HUDEP-2 (cell line): ENCODE data around the gene PHF21B.

ENCODE experiments used
- DNase-seq, 76 experiments: peaks; one replicate each; lab custom pipeline; 2025; ENCODE audit not compliant: unreplicated experiment in 76 of 76; lab: John Stamatoyannopoulos, UW

Gene PHF21B

GRCh38 chr22:44848791-44849420, 160.9 kb downstream of the PHF21B start:
- DNase-seq = no peak

- no peak for DNase-seq
Measured at GRCh38 chr22:44848296-44848741, 161.5 kb downstream of the PHF21B start.

DNA sequence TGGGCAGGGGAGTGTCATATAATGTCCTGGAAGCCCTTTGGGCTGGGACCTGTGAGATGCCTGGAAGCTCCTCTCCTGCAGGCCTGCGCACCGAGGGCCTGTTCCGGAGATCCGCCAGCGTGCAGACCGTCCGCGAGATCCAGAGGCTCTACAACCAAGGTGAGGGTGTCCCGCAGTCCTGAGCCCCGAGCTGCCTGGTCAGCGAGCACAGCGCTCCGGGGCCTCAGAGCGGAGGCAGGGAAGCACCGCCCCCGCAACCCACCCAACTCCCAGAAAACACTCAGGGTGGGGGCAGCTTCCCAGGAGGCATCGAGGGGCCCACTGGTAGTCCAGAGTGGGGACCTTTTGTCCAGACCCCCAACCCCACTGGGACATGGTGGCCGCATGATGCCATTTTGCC, 161.9 kb downstream of the PHF21B start:
- no peak for DNase-seq

DNA sequence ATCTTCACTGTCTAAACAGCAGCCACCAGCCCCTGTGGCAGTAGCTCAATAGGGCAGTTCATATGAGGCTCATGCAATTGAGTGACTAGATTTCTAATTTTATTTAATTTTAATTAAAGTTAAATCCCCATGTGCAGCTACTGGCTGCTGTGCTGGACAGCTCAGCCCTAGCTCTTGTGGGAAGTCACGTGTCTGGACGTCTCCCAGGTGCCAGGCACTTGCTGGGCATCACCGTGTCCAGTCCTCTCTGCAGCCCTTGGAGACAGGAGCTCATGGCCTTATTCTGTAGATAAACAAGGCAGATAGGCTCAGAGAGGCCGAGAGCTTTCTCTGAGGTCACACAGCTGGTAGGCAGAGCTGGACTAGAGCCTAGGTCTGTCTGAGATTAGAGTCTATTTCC, 162.4 kb downstream of the PHF21B start:
- no peak for DNase-seq

- no peak for DNase-seq
Measured at GRCh38 chr22:44846726-44847275, 163.0 kb downstream of the PHF21B start.

- DNase-seq = no peak
Measured at GRCh38 chr22:44845796-44846720, 163.7 kb downstream of the PHF21B start.

DNA sequence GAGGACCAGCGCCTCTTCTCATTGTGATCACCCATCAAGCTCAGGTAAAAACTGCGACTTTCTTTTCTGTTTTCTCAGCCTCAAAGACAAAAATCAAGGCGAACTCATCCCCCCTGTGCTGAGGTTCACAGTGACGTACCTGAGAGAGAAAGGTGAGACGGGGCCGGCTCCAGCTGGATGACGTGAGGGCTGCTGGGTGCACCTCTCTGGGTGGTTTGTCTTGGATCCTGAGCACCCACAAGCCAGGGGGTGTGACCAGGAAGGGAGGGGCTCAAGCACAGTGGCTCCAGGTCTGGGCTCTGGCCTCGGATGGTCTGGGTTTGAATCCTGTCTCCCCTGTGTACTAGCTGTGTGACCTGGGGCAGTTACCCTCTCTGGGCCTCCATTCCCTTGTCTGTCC, 164.6 kb downstream of the PHF21B start:
- DNase-seq = no peak

- DNase-seq = no peak
Measured at GRCh38 chr22:44842417-44842816, 167.4 kb downstream of the PHF21B start.

DNA sequence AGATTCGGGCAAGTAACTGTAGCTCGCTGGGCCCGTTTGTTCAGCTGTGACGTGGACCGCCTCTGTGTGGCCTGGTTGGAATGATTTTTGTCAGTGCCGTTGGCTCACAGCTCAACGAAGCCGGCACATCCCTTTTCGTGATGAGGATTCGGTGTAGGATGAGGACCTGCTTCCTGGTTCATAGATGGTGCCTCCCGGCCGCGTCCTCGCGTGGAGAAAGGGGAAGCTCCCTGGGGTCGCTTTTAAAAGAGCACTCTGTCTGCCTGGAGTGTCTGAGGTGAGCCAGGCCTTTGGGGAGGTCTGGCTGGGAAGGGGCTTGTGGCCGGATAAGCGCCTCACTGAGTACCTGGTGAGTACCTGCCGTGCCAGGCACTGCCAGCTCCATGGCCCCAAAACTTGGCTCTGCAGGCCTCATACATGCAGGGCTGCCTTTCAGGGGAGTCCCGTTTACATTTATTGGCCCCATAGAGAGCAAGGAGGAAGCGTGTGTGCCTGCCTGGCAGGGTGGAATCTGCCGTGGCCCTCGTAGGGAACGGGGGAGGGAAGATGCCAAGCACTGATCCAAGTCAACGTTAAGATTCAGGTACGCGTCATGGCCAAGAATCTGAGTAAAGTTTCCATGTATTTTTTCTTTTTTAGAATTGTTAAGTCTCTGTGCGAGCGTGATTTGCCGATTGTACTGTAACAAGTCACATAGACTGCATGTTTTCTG, 169.0 kb downstream of the PHF21B start:
- DNase-seq = no peak

GRCh38 chr22:44839721-44840120, 170.1 kb downstream of the PHF21B start:
- DNase-seq = no peak

DNA sequence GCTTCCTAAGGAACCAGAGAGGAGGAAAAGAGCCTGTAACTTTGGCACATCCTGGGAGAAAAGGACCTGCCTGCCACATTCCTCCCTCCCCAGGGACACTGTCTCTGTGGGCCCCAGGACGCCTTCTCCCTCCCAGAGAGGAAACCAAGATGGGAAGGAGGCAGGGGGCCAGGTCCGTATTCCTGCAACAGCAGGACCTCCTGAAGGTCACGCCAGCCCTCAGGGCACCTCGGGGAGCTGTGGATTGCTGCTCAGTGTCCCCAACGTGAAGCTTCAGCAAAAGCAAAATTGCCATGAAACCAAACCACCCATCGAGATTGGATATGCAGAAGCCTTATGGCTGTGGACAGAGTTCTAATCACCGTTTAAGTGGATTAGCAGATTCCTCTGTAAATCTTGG, 170.7 kb downstream of the PHF21B start:
- no peak for DNase-seq

DNA sequence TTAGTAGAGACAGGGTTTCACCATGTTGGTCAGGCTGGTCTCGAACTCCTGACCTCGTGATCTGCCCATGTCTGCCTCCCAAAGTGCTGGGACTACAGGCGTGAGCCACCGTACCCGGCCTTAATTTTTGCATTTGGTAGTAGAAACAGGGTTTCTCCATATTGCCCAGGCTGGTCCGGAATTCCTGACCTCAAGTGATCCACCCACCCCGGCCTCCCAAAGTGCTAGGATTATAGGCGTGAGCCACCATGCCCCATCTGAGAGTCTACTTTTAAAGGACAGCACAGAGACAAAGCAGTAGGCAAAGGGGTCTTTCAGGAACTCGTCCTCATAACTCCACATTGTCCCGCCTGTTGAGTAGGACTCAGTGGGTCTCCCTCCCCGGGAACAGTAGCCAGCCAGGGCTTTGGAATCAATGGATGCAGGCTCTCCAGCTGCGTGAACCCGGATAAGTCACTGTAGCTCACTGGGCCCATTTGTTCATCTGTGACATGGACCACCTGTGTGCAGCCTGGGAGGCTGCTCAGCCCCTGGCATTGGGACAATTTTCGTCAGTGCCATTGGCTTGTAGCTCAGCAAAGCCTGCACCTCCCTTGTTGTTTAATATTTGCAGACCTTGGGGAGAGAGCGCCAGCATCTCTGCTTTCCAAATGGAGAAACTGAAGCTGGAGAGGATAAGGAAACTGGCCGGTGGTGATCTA, 171.3 kb downstream of the PHF21B start:
- no peak for DNase-seq

GRCh38 chr22:44837481-44837880, 172.3 kb downstream of the PHF21B start:
- no peak for DNase-seq

DNA sequence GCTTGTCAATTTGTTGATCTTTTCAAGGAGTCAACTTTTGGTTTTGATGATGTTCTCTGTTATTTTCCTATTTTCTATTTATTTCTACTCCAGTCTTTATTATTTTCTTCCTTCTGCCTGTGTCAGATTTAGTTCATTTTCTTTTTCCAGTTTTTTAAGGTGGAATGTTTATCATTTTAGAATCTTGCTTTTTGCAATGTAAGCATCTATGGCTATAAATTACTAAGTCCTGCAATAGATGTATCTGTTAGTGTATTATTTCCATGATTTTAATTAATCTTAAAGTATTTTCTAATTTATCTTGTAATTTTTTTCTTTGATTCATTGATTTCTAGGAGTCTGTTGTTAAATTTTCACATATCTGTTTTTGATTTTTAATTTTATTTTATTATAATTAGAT, 175.7 kb downstream of the PHF21B start:
- no peak for DNase-seq

DNA sequence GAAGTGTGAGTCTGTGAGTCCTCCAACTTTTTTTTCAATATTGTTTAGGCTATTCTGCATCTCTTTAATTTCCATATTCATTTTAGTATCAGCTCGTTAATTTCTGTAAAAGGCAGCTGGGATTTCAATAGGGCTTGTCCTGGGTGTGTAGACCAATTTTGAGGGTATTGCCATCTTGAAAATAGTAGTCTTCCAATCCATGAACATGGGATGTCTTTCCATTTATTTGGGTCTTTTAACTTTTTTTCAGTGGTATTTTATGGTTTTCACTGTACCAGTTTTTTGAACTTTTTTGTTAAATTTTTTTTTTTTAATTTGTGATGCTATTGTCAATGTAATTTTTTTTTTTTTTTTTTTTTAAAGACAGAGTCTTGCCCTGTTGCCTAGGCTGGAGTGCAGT, 177.9 kb downstream of the PHF21B start:
- DNase-seq = no peak
